GM19438 (cell line): ENCODE results near the gene FAT4.

ENCODE experiments used
- ATAC-seq: cut with Tn5 transposase; IDR thresholded peaks from one replicate; pipeline ENCODE4 v1.9.1; 2021; ENCODE audit warnings: low read depth; ENCODE audit not compliant: unreplicated experiment

Gene FAT4

GRCh38 chr4:125314676-125315575 is at the start of gene FAT4:
Gene FAT4, plus strand, starts transcription at chr4:125314955. Its CDS starts 1,457 bp downstream, at chr4:125316412.
- peak; percentile 76 for ATAC-seq

DNA sequence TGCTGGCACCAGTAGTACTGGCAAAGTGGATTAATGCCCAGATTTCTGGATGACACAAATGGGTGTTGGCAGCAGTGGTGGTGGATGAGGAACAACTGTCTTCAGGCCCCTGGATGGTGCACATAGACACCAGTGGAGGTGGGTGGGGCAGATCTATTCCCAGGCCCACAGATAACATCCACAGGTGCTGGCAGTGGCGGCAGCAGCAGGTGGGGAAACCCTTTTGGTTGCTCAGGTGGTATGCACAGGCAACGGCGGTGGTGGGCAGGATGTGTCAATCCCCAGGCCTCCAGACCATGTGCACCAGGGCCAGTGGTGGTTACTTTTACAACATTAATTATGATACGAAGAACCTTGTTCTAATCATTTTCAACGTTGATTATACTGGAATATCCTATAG is 48.9 kb upstream of the FAT4 start:
- ATAC-seq, result no peak

- no peak for ATAC-seq
Observed at GRCh38 chr4:125266901-125267604, 47.7 kb upstream of the FAT4 start.

DNA sequence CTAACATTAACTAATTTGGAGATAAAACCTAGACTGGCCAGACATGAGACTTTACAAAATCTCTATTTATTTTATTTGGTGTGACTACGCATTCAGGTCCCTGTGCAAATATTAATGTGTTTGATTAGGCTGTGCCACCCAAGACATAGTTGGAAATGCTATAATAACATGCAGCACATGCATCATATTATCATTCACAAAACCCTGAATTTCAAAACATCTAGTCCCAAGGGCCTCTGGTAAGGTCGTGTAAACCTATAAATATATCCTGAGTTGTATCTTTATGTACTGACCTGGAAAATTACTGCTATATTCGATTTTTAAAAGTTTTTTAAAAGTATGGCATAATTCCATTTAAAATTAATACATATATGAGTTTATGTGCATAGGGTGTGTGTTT is 47.1 kb upstream of the FAT4 start:
- ATAC-seq, result no peak

GRCh38 chr4:125268068-125268755 is 46.5 kb upstream of the FAT4 start:
- no peak for ATAC-seq

DNA sequence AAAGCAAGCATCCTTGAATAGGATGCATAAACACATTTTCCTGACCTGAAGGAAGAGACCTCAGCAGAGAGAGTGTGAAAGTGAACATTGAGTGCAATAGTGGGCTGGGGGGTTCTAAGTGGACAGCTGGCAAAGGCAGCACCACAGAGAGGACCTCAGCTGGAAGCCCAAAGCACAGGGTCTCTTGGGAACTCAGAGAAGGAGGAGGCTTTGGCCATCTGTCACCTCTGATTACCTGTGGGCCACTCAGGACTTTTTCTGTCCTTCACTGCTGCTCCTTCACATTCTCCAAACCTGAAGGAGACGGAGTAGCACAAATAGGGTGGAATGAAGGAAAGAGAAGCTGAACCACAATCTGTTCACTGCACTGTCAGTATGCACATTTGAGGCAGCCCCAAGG is 37.9 kb upstream of the FAT4 start:
- ATAC-seq, result no peak

DNA sequence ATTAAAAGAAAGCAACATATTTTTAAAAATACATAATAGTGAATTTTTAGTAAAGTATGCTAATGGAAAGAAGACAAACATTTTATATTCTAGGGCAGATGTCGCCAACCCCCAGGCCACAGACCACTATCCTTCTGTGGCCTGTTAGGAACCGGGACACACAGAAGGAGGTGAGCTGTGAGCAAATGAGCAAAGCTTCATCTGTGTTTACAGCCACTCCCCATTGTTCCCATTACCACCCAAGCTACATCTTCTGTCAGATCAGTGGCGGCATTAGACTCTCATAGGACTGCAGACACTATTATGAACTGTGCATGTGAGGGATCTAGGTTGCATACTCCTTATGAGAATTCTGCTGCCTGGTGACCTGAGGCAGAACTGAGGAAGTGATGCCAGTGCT is 37.0 kb upstream of the FAT4 start:
- no peak for ATAC-seq

- ATAC-seq, result no peak
Observed at GRCh38 chr4:125280892-125281403, 33.8 kb upstream of the FAT4 start.

GRCh38 chr4:125283707-125284279 is 31.0 kb upstream of the FAT4 start:
- ATAC-seq, result no peak

- no peak for ATAC-seq
Observed at GRCh38 chr4:125297116-125297515, 17.6 kb upstream of the FAT4 start.

DNA sequence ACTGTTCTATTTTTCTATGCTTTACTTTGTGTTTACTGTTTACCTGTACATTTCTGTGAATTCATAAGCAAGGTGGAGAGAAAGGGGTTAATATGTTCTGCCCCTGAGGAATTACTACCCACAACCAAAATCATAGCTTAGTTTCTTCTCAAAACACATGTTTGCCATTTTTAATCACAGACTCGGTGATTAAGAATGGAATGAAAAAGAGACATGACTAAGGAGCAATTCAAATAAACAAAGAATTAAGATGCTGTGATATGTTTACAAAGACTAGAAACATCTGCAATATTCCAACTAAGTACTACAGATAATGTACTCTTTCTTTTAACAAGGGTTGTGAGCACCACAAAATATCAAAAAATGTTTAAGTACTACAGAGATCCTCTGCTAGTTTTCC is 11.7 kb upstream of the FAT4 start:
- ATAC-seq, result no peak

DNA sequence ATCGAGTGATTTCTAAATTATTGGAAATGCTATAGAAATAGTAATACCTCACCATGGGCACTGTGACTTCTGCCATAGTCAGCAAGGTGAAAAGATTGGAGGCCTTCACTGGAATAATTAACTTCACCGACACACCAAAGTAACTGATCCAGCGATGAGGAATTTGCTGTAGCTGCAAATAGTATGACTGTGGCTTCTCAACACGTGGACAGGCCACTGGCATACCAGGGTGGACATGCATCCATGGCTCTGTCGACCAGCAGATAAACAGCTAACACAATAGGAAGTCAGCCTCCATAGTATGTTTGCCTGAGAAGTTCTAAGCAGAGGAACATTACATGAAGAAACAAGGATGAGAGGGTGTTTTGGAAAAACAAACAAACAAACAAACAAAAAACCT is 10.9 kb upstream of the FAT4 start:
- no peak for ATAC-seq

DNA sequence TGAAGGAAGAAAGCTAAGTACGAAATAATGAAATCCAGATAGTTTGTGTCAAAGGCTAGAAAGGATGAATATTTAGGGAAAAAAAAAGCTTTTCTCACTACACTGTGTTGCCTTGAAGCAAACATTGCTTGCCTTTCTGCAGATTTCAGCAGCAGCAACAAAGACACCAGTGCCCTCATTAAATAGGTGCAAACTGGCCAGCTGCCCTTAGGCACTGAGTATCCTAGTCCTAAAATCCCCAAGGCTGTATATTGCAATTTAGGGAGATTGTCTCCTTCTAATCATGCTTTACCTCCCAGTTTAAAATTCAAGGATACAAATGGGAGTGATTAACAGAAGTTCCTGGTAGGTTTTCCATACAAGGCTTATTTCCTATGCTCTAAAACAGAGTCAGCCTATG is 8.6 kb upstream of the FAT4 start:
- ATAC-seq, result no peak

GRCh38 chr4:125306533-125306932 is 8.2 kb upstream of the FAT4 start:
- ATAC-seq, result no peak

DNA sequence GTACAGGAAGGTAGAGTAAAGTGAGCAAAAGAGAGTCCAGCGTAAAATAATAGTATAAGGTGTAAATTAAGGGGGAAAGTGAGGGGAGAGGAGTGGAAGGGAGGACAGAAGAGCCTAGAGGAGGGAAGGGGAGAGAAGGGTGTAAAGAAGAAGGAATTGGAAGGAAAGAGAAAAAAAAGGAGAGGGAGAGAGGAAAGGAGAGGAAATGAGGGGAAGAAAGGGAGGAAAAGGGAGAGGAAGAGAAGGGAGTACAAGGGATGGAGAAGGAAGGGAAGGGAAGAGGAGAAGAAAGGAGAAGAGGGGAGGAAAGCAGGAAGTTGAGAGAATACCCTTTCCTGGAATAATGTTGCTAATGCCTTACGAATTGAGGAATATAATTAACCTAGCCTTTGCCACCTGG is 3.3 kb upstream of the FAT4 start:
- no peak for ATAC-seq

- no peak for ATAC-seq
Observed at GRCh38 chr4:125313497-125313896, 1.3 kb upstream of the FAT4 start.

DNA sequence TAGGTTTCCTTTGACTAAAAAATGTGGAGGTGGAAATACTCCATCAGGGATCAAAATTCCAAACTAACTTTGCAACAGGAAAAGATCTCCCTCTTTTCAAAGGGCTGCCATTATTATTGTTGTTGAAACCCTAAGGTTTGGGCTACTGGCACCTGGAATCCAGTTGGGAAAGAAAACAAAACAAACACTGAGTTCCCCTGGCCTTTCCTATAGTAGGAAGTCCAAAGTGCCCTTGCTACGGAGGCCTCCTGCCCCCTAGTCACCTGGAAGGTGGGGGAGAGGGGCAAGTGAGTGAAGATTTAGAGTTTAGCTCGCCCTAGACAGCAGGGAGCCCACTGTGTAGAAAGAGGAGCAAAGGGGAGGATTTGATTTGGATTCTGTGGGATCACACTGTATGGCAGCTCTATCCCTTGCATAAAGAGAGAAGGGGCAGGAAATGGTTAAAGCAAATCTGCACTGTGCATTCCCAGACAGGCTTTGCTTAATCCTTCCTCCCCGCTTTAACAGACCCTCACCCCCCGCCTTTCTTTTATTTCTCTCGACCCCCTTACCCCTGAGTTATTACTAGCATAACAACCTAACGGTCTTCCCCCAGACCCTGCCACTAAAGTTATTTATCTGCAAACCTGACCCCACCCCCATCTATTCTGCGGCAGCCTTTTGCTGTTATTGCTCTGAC is 627 bp upstream of the FAT4 start:
- no peak for ATAC-seq

DNA sequence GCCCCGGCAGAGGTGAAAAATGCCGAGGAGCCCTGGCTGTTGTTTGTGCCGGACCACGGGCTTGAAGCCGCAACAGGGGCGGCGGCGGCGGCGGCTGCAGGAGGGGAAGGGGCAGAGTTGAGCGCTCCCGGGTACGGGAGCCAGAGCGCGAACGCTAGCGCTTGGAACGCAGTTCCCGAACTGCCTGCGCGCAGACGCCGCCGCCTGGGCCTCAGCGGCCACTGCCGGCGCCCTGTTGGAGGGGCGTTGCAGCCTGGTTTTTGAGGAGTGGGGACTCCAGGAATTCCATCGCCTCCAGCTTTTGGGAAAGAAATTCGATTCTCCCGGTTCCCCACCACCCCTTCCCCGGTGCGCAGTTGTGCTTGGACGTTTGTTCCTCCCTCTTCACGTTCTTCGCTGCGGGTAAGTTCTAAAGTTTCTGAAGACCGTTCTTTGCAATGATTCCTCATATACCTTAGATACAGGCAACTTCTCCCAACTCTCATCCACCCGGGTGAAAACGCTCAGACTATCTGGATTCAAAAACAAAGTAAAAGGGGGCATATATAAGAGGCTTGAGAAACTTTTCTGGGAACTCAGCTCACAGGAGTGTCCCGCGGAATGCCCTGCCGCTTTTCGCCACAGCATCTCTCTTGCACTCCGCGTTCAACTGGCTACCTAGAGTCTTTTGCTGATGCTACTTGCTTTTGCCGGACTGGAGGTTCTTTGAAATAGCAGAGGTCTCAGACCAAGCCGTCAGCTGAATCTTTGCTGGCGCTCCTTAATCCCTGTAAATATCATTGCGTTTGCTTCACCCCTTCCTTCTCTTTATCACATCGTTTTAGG is 1.0 kb downstream of the FAT4 start:
- peak; percentile 26 for ATAC-seq

- ATAC-seq, result no peak
Observed at GRCh38 chr4:125316401-125316790, 1.6 kb downstream of the FAT4 start.
